ENCODE results near the gene RASGRP3.

GRCh38 chr2:33511141-33511540 is 34.7 kb downstream of the RASGRP3 start:
- TF ChIP-seq SUZ12 (IDR thresholded peaks at IDR 0.05; ENCODE audit: extremely low read depth, insufficient read depth, insufficient read length) (no peak), ZNF274 (IDR thresholded peaks at IDR 0.05; ENCODE audit: low read depth, low read length) (no peak)

Data from NT2/D1 (cell line).